Pancreas (tissue), 10 donors: Measurements from ENCODE around the gene CDH2. TPM values are rescaled to one million over a fixed set of nuclear protein-coding genes. Genes with fewer than 3 reads are reported as not detected.

Source experiments
- ATAC-seq, 4 donors: fragments of 200-7000 bp; cut with Tn5 transposase; one replicate each; pipeline versions ENCODE4 v1.8.0 to v1.9.1; 2020; ENCODE audit warnings: mild to moderate bottlenecking in 4 of 4, moderate library complexity in 4 of 4
- DNase-seq, 6 donors: peaks; one replicate each; pipeline ENCODE4 v3.0.0-alpha.2; 2020
- FAIRE-seq: peaks from 2 replicates; lab custom pipeline; 2012; peaks lifted over from hg19 to GRCh38; lab: Jason Lieb, UNC
- H3K27ac ChIP-seq, 4 donors: fragments of 200-600 bp; sonication (generic); 1 replicate in 3 of 4; 2 replicates in 1 of 4; pipeline versions ENCODE4 v1.5.0 to v1.8.0; 2020
- H3K27me3 ChIP-seq, 4 donors: fragments of 200-600 bp; one replicate each; pipeline ENCODE4 v1.8.0; 2021
- H3K36me3 ChIP-seq, 3 donors: fragments of 200-600 bp; sonication (generic) in 1 of 3; one replicate each; pipeline versions ENCODE4 v1.5.0 to v1.8.0; 2020 to 2021
- H3K4me1 ChIP-seq, 3 donors: fragments of 200-600 bp; one replicate each; pipeline ENCODE4 v1.8.0; 2021
- H3K4me3 ChIP-seq, 4 donors: fragments of 200-600 bp; sonication (generic) in 2 of 4; one replicate each; pipeline versions ENCODE4 v1.5.0 to v1.8.0; 2020 to 2021
- H3K9me3 ChIP-seq, 4 donors: fragments of 200-600 bp; one replicate each; pipeline ENCODE4 v1.8.0; 2021
- CTCF ChIP-seq, 4 donors: fragments of 200-600 bp; sonication (generic) in 3 of 4; IDR thresholded peaks; one replicate each; pipeline versions ENCODE4 v1.5.0 to v1.8.0; 2021; ENCODE audit warnings: antibody characterized with exemption in 4 of 4
- WGBS, 2 donors: extraction: QIAGEN DNeasy Blood & Tissue Kit; methylation state at CpG; one replicate each; pipeline ENCODE4 v1.1.7; 2013; 5-methylcytosine and 5-hydroxymethylcytosine counted together
- intact Hi-C, 3 donors: fragments of 100-400 bp; cut with DNase I; formaldehyde crosslinking; loops; one replicate each; pipeline versions ENCODE4 v1.11.1 to v1.14.2; 2022
- polyA plus RNA-seq, 2 donors: library from polyadenylated mRNA; stranded (reverse); fragments of 200-250 nt; gene quantifications; one replicate each; pipeline ENCODE4 v1.2.3, GENCODE V29; 2013
- total RNA-seq, 6 donors: library from RNA; stranded (reverse); fragmentation: NEBNext Ultra II Directional in 4 of 6; extraction: Animal tissue kit (Norgen Biotek cat#: 25700) in 4 of 6; gene quantifications; one replicate each; pipeline versions ENCODE4 v1.2.1 to v1.2.4, GENCODE V29; 2021 to 2023
- donor health status: healthy with polysubstance abuse.
- donor health status: DM: no; HTN: no; CAD: no; lungs with moderate emphysema.
- donor health status: DM: no; HTN: no; CAD: no.
- donor health status: control.
- donor health status: control.
- donor health status: Bipolar disorder and iron deficiency.
- donor health status: DM: yes; HTN: yes; CAD: no.
- donor health status: DM: no; HTN: no; CAD: no.
- donor health status: DM: no; HTN: no; CAD: no.
- donor health status: DM: yes; HTN: yes; CAD: no.

CDH2 gene
- total and polyA plus RNA-seq, 8 donors, result 0.15 to 2.9 (median 0.93) TPM

GRCh38 chr18:28030458-28030857, 146.5 kb downstream of the CDH2 start:
- Histone ChIP-seq H3K36me3 (no peaks in the 10 kb centered on the region), H3K27ac (no peak overlapping the region), H3K9me3 (no peaks in the 10 kb centered on the region), H3K4me1 (no peaks in the 10 kb centered on the region), H3K4me3 (no peak overlapping the region), H3K27me3 (no peaks in the 10 kb centered on the region)
- TF ChIP-seq CTCF (IDR thresholded peaks at IDR 0.05), result no peak
- 32 to 38% methylated on average over 1 of the region's 1 CpG for WGBS, 2 donors
- DNase-seq (no peak), FAIRE-seq (no peak), ATAC-seq (no peak)
- intact Hi-C loops, result no loop called here

- H3K4me1 ChIP-seq, result no peaks in the 10 kb centered on the region
- intact Hi-C loops, result no loop called here
- WGBS, 2 donors, result 67 to 69% methylated on average over 2 of the region's 2 CpGs
- FAIRE-seq, result no peak
- no peak for DNase-seq
- H3K36me3 ChIP-seq, result no peaks in the 10 kb centered on the region
- H3K27ac ChIP-seq, result no peak overlapping the region
- H3K9me3 ChIP-seq, result no peaks in the 10 kb centered on the region
- ATAC-seq, result no peak
- TF ChIP-seq CTCF (IDR thresholded peaks at IDR 0.05), result no peak
- H3K27me3 ChIP-seq, result no peaks in the 10 kb centered on the region
- H3K4me3 ChIP-seq, result no peak overlapping the region
These were observed 149.2 kb downstream of the CDH2 start for GRCh38 chr18:28027755-28028154.

GRCh38 chr18:28019425-28020108, 157.4 kb downstream of the CDH2 start:
- Histone ChIP-seq H3K27ac (no peak overlapping the region), H3K4me3 (no peak overlapping the region), H3K27me3 (no peaks in the 10 kb centered on the region), H3K9me3 (no peaks in the 10 kb centered on the region), H3K36me3 (no peaks in the 10 kb centered on the region), H3K4me1 (peaks cover 0 to 10% (median 0%) of the 10 kb centered on the region in 3 donors)
- TF ChIP-seq CTCF (IDR thresholded peaks at IDR 0.05), result no peak
- ATAC-seq, result peak in 3 of 4 donors; percentile 27 to 86 (median 79)
- no peak for DNase-seq
- WGBS, 2 donors, result 37 to 45% methylated on average over 3 of the region's 3 CpGs
- FAIRE-seq, result no peak
- intact Hi-C loops, result no loop called here

GRCh38 chr18:28018351-28018750, 158.6 kb downstream of the CDH2 start:
- no peak overlapping the region for H3K4me3 ChIP-seq
- H3K27ac ChIP-seq, result no peak overlapping the region
- no peaks in the 10 kb centered on the region for H3K27me3 ChIP-seq
- FAIRE-seq, result no peak
- no peak for DNase-seq
- no peaks in the 10 kb centered on the region for H3K9me3 ChIP-seq
- no peak for TF ChIP-seq CTCF (IDR thresholded peaks at IDR 0.05)
- intact Hi-C loops, result no loop called here
- H3K4me1 ChIP-seq, result peaks cover 0 to 10% (median 0%) of the 10 kb centered on the region in 3 donors
- ATAC-seq, result no peak
- H3K36me3 ChIP-seq, result no peaks in the 10 kb centered on the region

- WGBS, 2 donors, result 50 to 56% methylated on average over 3 of the region's 3 CpGs
- no peaks in the 10 kb centered on the region for H3K36me3 ChIP-seq
- no peaks in the 10 kb centered on the region for H3K27me3 ChIP-seq
- no peak overlapping the region for H3K27ac ChIP-seq
- DNase-seq, result no peak
- no peak for TF ChIP-seq CTCF (IDR thresholded peaks at IDR 0.05)
- no peak overlapping the region for H3K4me3 ChIP-seq
- H3K4me1 ChIP-seq, result peaks cover 0 to 10% (median 0%) of the 10 kb centered on the region in 3 donors
- ATAC-seq, result no peak
- H3K9me3 ChIP-seq, result no peaks in the 10 kb centered on the region
- intact Hi-C loops, result no loop called here
- FAIRE-seq, result no peak
These were observed 161.3 kb downstream of the CDH2 start for GRCh38 chr18:28015671-28016070.
